ENCODE data around the gene MT3. TPM values are rescaled to one million over a fixed set of nuclear protein-coding genes. Genes with fewer than 3 reads are reported as not detected.

Gene MT3
- 10 to 100 TPM in 1 of 2 donors, 1 to 10 TPM in 1; 1.6 to 50.8 TPM for total RNA-seq

DNA sequence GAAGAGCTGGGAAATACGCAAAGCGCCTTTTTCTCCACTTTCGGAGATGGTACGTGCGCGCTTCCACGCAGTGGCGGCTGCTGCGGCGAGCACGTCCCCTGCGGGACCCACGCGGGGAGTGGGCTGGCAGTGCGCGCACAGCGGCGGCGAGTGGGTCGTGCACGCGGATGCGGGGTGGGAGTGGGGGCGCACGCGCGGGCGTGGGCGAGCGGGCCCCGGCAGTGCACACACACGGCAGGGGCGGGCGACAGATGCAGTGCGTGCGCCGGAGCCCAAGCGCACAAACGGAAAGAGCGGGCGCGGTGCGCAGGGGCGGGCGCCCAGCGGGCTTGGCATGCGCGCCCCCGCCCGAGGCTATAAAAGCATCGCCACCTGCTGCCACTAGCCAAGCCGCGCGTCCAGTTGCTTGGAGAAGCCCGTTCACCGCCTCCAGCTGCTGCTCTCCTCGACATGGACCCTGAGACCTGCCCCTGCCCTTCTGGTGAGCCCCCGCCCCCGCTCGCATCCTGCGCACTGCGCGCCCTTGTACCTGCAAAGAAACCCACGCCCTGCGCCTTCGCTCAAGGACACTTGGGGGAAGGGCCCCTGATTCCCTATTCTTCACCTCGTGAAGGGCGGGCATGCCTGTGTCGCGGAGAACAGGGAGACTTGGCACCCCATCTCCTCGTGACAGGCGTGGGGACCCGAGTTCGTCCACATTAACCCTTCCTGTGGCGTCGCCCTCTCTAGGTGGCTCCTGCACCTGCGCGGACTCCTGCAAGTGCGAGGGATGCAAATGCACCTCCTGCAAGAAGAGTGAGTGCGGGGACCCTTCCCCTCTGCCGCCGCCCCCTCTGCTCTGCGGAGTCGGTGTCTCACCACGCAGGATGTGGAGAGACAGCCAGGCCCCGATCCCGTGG, at the start of gene MT3:
Gene MT3, plus strand, starts transcription at position 388 of the 899 bp plus-strand sequence. Its CDS starts 63 bp downstream, at position 451.
- no peaks in the 10 kb centered on the region for H3K9me3 Mint-ChIP-seq
- DNase-seq (ENCODE audit: low spot score in 2 of 2) = peak in 1 of 2 donors; percentile 62
- no peak within 1 kb of the TSS for H3K27ac Mint-ChIP-seq
- peaks cover 0 to 12% of the 10 kb centered on the region in 2 donors for H3K36me3 Mint-ChIP-seq
- peak; percentile 64 to 90 for ATAC-seq

DNA sequence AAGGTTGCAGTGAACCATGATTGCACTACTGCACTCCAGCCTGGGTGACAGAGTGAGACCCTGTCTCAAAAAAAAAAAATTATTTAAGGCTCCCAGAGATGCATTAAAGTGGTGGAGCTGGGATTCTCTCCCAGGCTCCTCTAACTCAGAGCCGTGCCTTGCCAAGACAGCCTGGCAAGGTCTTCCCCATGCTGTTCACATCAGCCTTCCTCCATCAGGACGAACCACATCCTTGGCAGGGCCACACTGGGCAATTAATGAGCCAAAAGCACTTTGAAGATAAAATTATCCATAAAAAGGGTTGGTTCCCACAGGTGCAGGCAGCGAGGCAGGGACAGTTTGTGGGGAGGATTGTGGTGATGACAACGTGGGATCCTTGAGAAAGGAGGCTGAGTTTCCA, 49.7 kb upstream of the MT3 start:
- no peaks in the 10 kb centered on the region for H3K36me3 Mint-ChIP-seq
- DNase-seq (ENCODE audit: low spot score in 2 of 2) (no peak), ATAC-seq (no peak)
- peaks cover 0 to 3% of the 10 kb centered on the region in 2 donors for H3K9me3 Mint-ChIP-seq
- H3K27ac Mint-ChIP-seq = no peak overlapping the region

DNA sequence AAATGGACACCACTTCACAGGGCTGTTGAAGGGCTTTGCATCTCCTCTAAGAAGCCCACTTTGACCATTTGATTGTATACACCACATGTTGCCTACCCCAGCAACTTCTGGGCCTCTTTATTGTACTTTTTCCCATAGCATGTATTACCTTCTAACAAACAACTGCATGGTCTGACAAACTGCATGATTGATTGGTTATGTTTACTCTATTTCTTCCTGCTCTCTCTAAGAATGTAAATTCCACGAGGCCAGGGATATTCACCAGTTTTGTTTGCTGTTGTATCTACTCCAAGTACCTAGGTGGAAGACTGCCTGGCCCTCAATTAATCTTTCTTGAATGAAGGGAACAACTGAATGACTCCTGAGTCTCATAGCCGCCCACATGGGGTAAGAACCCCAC, 47.3 kb upstream of the MT3 start:
- DNase-seq (ENCODE audit: low spot score in 2 of 2) (no peak), ATAC-seq (no peak)
- Mint-ChIP-seq H3K36me3 (no peaks in the 10 kb centered on the region), H3K27ac (no peak overlapping the region), H3K9me3 (peaks cover 0 to 3% of the 10 kb centered on the region in 2 donors)

DNA sequence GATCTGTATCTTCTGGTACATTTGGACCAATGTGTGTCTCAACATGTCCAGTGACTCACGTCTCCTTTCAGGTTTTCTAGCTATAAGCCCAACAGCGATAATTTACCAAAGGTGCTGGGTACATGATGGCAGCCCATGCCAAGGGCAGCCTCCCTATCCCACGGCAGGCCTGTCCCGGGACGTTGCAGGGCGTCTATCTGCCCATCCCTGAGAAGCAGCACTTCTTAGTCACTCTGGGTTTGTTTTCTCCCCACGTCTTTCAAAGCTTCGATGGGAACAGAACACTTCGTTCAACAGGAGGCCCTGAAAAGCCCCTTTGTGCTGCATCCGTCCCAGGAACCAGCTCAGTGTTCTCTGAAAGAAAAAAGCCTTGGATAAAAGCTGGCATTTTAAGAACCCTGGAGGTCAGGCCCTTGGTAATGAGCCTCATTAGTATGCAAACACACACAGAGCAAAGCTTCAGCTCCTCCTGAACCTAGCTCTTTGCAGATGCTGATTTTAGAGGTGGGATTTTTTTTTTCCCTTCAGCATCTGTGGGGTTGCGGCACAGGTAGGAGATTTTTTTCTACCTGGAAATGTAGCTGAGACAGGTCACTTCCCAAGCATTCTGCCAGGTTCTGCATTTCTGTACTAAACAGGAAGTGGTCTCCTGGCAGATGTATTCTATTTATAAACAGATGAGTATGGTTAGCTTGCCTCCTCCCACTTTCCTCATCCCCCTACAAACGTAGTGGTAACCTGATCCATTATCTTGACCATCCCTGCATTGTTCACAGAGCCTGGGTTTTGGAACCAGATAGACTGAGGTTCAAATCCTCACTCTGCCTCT, 42.0 kb upstream of the MT3 start:
- H3K36me3 Mint-ChIP-seq = no peaks in the 10 kb centered on the region
- H3K27ac Mint-ChIP-seq = no peak overlapping the region
- no peak for DNase-seq (ENCODE audit: low spot score in 2 of 2)
- no peaks in the 10 kb centered on the region for H3K9me3 Mint-ChIP-seq
- ATAC-seq = no peak

DNA sequence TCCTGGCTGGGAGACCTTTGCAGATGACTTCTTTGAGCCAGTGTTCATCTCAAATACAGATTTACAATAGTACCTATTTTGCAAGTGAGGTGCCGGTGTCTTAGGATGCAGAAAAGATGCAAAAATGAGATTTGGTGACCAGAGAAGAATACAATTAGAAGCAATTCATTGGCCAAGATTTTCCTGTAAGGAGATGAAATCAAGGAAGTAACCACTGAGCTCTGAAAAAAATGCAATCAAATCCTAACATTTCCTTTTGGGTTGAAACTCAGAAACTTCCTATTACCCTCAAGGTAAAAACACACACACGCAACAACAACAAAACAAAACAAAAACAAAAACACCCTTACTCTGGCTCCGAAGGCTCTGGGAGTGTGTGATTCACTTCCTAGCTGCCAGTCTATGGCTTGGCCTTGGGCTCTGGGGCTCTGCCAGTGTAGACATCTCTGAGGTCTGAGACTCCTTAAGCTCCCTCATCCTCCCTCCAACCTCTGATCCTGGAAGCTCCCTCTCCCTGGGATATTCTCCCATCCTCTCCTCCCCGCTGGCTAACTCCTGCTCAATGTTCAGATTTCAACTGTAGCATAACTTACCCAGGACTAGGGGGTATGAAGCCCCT, 41.3 kb upstream of the MT3 start:
- no peak overlapping the region for H3K27ac Mint-ChIP-seq
- no peaks in the 10 kb centered on the region for H3K9me3 Mint-ChIP-seq
- H3K36me3 Mint-ChIP-seq = no peaks in the 10 kb centered on the region
- ATAC-seq (no peak), DNase-seq (ENCODE audit: low spot score in 2 of 2) (no peak)

DNA sequence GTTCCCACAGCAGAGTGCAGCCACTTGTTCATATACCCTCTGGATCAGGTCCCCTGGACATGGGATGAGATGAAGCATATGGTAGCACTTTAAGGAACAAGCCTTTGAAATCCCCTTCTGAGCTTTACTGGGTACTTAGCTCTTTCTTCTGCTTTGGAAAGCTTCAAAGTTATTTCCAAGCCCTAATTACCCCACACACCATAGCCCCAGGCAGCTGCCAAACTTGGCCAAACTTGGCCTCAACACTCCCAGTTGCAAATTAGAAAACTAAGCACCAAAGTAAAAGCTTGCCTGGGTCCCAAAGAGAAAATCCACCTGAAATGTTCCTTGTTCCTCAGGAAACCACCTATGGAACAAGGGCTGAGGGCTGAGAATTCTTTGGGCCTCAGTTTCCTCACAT, 40.2 kb upstream of the MT3 start:
- Mint-ChIP-seq H3K36me3 (no peaks in the 10 kb centered on the region), H3K9me3 (no peaks in the 10 kb centered on the region), H3K27ac (no peak overlapping the region)
- no peak for ATAC-seq
- DNase-seq (ENCODE audit: low spot score in 2 of 2) = no peak

DNA sequence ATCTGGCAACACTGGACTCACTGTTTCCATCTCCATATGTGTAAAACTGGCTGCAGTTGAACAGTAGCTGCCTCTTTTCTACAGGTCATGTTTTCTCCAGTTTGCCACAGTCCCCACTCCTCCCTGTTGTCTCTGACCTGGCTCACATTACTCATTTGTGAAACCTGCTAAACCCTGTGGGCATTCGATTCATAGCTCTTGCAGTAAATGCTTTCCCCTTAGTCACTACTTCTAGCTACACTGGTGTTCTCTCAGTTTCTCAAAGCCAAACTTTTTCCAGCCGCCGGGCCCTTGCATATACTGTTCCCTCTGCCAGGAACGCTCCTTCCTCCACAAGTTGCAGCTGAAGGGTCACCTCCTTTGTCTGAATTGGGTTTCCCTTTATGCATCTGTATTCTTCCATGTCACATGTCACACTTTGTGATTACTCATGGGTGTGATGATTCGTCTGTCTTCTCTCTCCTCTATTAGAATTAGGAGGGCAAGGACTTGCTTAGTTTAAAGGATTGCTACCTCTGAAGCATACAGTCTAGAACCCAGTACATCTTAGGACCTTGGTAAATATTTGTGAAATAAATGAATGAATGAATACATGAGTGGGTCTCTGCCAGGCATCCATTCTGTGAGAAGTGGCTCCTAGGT, 39.5 kb upstream of the MT3 start:
- ATAC-seq = peak; percentile 80 to 94
- no peak overlapping the region for H3K27ac Mint-ChIP-seq
- H3K9me3 Mint-ChIP-seq = no peaks in the 10 kb centered on the region
- DNase-seq (ENCODE audit: low spot score in 2 of 2) = peak in 1 of 2 donors; percentile 5
- no peaks in the 10 kb centered on the region for H3K36me3 Mint-ChIP-seq

DNA sequence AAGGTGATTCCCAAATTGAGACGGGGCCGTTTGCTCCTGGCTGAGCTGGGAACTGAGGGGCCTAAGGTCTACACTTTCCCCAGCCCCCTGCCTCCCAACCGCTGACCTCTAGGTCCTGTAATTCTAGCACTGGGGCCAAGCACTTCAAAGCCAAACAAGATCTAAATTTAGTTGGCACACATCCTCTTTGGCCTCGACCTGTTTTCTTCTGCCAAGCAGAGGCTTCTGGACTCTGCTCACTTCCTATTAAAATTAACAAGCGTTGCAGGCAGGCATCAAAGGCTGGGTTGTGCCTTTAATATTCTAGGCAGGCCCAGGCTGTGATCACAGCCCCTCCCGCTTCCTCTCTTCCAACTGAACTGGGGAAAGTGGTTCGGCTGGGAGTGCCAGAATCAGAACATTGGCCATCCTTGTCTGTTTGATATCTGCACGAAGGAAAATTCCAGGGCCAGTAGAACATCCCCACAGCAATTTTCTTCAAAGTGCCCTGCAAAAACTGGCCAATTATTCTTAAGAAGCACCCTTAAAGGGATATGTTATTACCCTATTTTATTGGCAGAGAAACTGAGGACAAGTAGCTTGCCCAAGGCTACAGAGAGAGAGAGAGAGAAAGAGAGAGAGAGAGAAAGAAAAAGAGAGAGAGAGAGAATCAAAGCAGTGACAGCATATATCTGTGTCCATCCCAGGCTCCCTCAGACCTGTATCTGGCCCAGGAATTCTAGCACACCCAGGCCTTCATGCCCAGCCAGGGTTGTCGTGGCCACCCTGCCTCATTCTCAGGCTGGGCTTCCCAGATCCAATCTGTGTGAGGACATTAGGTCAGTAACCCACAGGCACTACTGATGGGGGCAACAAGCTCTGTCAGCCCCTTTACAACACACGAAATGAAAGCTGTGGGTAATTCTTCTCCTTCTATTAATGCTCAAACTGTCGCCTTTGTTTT, 37.3 kb upstream of the MT3 start:
- Mint-ChIP-seq H3K36me3 (no peaks in the 10 kb centered on the region), H3K27ac (no peak overlapping the region)
- DNase-seq (ENCODE audit: low spot score in 2 of 2) = no peak

DNA sequence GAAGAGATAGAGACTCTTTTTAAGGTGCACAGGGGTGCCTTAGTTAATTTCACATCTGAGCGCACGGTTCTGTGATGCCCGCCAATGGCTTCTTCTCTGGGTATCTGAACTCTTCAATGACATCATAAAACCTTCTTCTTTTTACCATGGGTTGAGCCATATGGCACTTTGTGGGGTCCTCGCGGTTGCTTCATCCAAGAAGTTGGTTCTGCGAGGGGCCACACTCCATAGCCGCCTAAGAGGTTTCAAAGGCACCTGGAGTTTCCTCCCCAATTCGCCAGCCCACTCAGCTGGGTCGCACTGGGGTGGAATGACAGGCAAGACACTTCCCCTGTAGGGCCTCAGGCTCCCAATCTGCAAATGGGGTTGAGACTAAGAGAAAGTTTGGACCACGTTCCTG, 34.9 kb upstream of the MT3 start:
- DNase-seq (ENCODE audit: low spot score in 2 of 2) = no peak
- Mint-ChIP-seq H3K27ac (no peak overlapping the region), H3K36me3 (no peaks in the 10 kb centered on the region), H3K9me3 (no peaks in the 10 kb centered on the region)
- no peak for ATAC-seq

More for the DNA sequence above, 37.3 kb upstream of the MT3 start:
- ATAC-seq = no peak
- no peaks in the 10 kb centered on the region for H3K9me3 Mint-ChIP-seq

DNA sequence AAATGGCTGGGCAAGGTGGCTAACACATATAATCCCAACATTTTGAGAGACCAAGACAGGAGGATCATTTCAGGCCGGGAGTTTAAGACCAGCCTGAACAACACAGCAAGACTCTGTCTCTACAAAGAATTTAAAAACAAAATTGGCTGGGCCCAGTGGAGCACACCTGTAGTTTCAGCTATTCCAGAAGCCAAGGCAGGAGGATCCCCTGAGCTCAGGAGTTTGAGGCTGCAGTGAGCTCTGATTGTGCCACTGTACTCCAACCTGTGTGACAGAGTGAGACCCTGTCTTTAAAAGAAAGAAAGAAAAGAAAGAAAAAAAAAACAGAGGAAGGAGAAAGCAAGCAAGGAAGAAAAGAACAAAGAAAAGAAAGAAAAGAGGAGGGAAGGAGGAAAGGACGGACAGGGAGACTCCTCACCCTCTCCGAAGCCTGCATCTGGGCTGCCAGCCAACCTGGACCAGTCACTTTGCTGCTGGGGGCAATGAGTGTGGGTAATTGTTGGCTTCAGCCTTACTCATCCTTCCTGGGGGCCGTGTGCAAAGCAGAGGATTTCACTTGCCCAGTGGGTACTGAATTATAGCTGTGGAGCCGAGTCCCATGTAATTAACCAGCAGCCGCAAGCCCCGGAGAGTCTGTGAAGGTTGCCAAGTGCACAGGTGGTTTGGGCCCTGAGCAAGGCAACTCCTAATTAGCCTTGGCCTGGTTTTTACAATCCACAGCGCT, 31.1 kb upstream of the MT3 start:
- ATAC-seq = no peak
- no peaks in the 10 kb centered on the region for H3K36me3 Mint-ChIP-seq
- no peak for DNase-seq (ENCODE audit: low spot score in 2 of 2)
- no peak overlapping the region for H3K27ac Mint-ChIP-seq
- H3K9me3 Mint-ChIP-seq = no peaks in the 10 kb centered on the region

DNA sequence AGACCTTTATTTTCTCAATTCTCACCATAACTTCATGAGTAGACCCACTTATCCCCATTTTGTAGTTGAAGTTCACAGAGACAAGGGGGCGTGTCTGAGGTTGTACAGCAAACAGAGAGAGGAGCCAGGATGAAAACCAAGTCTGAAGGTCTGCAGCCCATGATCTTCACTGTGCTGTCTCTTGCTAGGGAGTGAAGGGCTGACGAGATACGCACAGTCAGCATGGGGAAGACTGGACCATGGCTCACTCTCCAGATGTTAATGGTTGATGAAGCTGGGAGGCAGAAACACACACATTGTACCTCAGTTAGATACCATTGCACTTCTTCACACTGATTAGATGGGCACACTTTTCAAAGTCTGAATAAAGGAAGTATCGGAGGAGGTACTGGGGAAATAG, 30.2 kb upstream of the MT3 start:
- Mint-ChIP-seq H3K27ac (no peak overlapping the region), H3K9me3 (no peaks in the 10 kb centered on the region), H3K36me3 (no peaks in the 10 kb centered on the region)
- ATAC-seq = no peak
- no peak for DNase-seq (ENCODE audit: low spot score in 2 of 2)

DNA sequence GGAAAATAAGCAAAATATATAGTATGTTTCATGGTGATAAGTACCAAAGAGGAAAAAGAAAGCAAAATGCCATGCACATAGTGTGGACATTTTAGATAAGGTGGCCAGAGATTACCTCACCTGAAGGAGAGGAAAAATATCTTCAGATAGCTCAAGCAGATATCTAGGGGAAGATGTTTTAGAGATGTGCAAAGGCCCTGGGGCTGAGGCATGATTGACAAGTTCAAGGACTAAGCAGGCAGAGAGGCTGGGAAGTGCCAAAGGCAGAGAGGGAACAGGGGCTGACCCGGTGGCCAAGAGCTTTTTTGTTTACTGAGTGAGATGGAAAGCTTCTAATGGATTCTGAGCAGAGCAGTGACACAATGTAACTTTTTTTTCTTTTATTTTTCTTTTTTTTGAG, 28.9 kb upstream of the MT3 start:
- no peak for ATAC-seq
- Mint-ChIP-seq H3K36me3 (no peaks in the 10 kb centered on the region), H3K9me3 (no peaks in the 10 kb centered on the region), H3K27ac (no peak overlapping the region)
- DNase-seq (ENCODE audit: low spot score in 2 of 2) = no peak

DNA sequence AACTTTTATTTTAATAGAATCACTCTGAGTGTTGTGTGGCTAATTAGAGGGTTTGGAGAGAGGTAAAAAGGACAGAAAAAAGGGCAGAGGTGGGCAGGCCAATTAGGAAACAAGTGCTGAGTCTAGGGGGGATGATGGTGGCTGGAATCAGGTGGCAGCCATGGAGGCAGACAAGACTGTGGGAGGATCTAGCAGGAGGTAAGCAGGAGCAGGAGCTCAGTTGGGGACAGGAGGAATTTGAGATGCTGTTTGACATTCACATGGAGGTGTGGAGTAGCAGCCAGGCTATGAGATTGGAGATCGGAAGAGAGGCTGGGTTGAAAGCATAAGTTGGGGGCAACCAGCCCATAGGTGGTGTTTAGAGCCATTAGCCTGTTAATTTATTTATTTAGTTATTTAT, 28.2 kb upstream of the MT3 start:
- no peak for ATAC-seq
- no peak for DNase-seq (ENCODE audit: low spot score in 2 of 2)
- Mint-ChIP-seq H3K27ac (no peak overlapping the region), H3K36me3 (no peaks in the 10 kb centered on the region), H3K9me3 (no peaks in the 10 kb centered on the region)

DNA sequence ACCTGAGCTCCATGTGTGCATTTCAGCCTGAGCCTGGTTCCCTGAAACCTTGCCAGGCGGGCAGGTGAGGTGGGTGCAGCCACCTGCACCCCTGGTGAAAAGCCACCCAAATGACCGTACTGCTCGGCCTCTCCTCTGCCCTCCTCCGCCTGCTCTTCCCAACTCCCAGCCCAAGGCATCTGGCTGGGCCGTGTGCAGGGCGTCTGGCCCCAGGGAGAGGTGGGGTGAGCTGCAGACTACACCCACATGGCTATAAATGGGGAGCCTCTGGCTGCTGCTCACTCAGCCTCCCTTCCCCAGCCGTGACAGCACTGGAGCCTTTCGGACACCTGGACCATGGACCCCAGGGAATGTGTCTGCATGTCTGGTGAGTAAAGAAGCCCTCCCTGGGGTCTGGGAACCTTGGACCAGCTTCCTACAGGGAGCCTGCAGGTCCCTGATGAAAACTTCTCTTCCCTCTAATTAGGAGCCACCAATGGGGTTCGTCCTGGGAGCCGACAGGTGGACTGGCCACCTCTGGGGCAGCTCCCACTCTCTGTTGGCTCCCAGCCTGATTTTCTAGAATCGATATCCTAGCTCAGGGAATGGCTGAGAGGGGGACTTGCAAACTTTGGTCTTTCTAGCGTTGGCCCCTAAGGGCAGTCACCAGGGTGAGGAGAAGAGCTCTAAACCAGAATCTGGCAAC, 24.4 kb upstream of the MT3 start, which contains the start of gene MT4:
Gene MT4, plus strand, starts transcription at position 281 of the 685 bp plus-strand sequence. Its CDS starts 56 bp downstream, at position 337.
- H3K27ac Mint-ChIP-seq = no peak within 1 kb of the TSS
- no peaks in the 10 kb centered on the region for H3K36me3 Mint-ChIP-seq
- H3K9me3 Mint-ChIP-seq = no peaks in the 10 kb centered on the region
- no peak for DNase-seq (ENCODE audit: low spot score in 2 of 2)
- ATAC-seq = no peak

DNA sequence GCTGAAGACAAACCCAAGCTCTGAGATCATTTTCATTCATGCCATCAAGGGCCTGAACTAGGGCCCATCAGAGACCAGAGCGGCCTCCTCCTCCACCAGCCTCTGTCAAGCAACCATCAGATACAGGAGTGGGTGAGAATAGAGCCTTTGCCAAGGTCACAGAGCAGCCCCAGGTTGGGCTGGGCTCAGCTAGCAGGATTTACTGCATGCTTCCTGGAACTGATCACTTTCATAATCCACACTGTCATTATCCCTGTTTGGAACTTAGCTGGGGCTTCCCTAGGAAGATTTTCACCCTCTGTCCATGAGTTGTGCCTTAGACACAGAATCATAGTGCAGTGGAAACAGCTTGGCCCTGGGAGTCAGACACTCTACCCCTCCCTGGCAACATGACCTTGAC, 19.4 kb upstream of the MT3 start:
- H3K27ac Mint-ChIP-seq = no peak overlapping the region
- no peaks in the 10 kb centered on the region for H3K36me3 Mint-ChIP-seq
- no peaks in the 10 kb centered on the region for H3K9me3 Mint-ChIP-seq
- ATAC-seq = no peak
- DNase-seq (ENCODE audit: low spot score in 2 of 2) = no peak

All from activated naive CD4-positive, alpha-beta T cell treated with anti-CD3 and anti-CD28 coated beads, Interleukin-2, amount 50 U/mL, for 72 hours (primary cell).